K562 (cell line): Measurements from ENCODE around the gene CUL5. TPM values are rescaled to one million over a fixed set of nuclear protein-coding genes. Genes with fewer than 3 reads are reported as not detected.

ENCODE experiments used
- ATAC-seq: fragments of 200-7000 bp; cut with Tn5 transposase; 3 replicates; pipeline ENCODE4 v1.9.1; 2020; ENCODE audit warnings: moderate library complexity
- BruUV-seq: library from RNA; stranded (reverse); fragments of 400-500 nt; replicated peaks from 2 replicates; lab custom pipeline; 2021; lab: Mats Ljungman, UMichigan
- CTCF ChIA-PET: fragments of 300-600 bp; formaldehyde crosslinking; extraction: SDS; loops from one replicate; lab custom pipeline; 2021; ENCODE audit warnings: low intra/inter-chr PET ratio; lab: Yijun Ruan, JAX
- POLR2A ChIA-PET: fragments of 300-600, 350-650 bp; sonication (Branson Sonifier 250); formaldehyde crosslinking; extraction: SDS; loops from one replicate; lab custom pipeline; 2021; ENCODE audit warnings: antibody characterized with exemption, inconsistent platforms; lab: Yijun Ruan, JAX
- DNase-seq, 4 experiments: peaks; one replicate each; pipeline versions ENCODE4 v3.0.0 to v3.0.0-alpha.2; 2011 to 2018; ENCODE audit warnings: low spot score in 3 of 4, mixed read lengths in 3 of 4; ENCODE audit errors: extremely low read depth in 1 of 4
- FAIRE-seq: peaks from 2 replicates; lab custom pipeline; 2011; peaks lifted over from hg19 to GRCh38; lab: Jason Lieb, UNC
- H2AFZ ChIP-seq: 2 replicates; pipeline ENCODE4 v1.6.0; 2011; ENCODE audit warnings: low read depth, low read length, control low read depth, inconsistent platforms
- H3K27ac ChIP-seq: fragments of 200-600 bp; 3 replicates; pipeline ENCODE4 v1.8.0; 2011; ENCODE audit warnings: low read depth, mild to moderate bottlenecking, control low read depth, inconsistent platforms, low read length, moderate library complexity, mixed read lengths; ENCODE audit errors: extremely low read depth
- H3K27me3 ChIP-seq, 2 experiments: fragments of 300-600 bp in 1 of 2; 2 replicates in 1 of 2; 3 replicates in 1 of 2; pipeline versions ENCODE4 v1.6.0 to v1.8.0; 2011; ENCODE audit warnings: inconsistent platforms in 2 of 2, low read length in 2 of 2, mild to moderate bottlenecking in 1 of 2, mixed read lengths in 1 of 2, moderate library complexity in 1 of 2; ENCODE audit not compliant: control insufficient read depth in 2 of 2, insufficient read depth in 2 of 2
- H3K36me3 ChIP-seq: fragments of 300-600 bp; 3 replicates; pipeline ENCODE4 v1.8.0; 2011; ENCODE audit warnings: mild to moderate bottlenecking, low read length, inconsistent platforms; ENCODE audit not compliant: control insufficient read depth, insufficient read depth
- H3K4me1 ChIP-seq, 2 experiments: fragments of 200-600 bp in 1 of 2; replicated peaks in 1 of 2; 2 replicates in 1 of 2; 3 replicates in 1 of 2; pipeline versions ENCODE4 v1.5.1 to v1.8.0; 2011; ENCODE audit warnings: inconsistent platforms in 2 of 2, low read length in 2 of 2, mild to moderate bottlenecking in 1 of 2, mixed read lengths in 1 of 2, moderate library complexity in 1 of 2; ENCODE audit not compliant: control insufficient read depth in 2 of 2, insufficient read depth in 2 of 2
- H3K4me2 ChIP-seq: 2 replicates; pipeline ENCODE4 v1.6.1; 2011; ENCODE audit warnings: low read length, control low read depth, inconsistent platforms, mixed read lengths; ENCODE audit not compliant: insufficient read depth
- H3K4me3 ChIP-seq: fragments of 200-600 bp; sonication (generic), shearing (Covaris generic); 2 replicates; pipeline ENCODE4 v1.5.1; 2016; ENCODE audit warnings: control low read depth, inconsistent platforms
- H3K79me2 ChIP-seq: fragments of 200-600 bp; 3 replicates; pipeline ENCODE4 v1.8.0; 2011; ENCODE audit warnings: low read length, inconsistent platforms; ENCODE audit not compliant: control insufficient read depth, insufficient read depth
- H3K9ac ChIP-seq, 2 experiments: 2 replicates each; pipeline versions ENCODE4 v1.6.0 to v1.6.1; 2011; ENCODE audit warnings: low read depth in 2 of 2, low read length in 2 of 2, control low read depth in 1 of 2, inconsistent platforms in 1 of 2, mild to moderate bottlenecking in 1 of 2, mixed read lengths in 1 of 2; ENCODE audit not compliant: insufficient read depth in 1 of 2
- H3K9me1 ChIP-seq: one replicate; pipeline ENCODE4 v1.6.0; 2011; ENCODE audit warnings: inconsistent platforms, mild to moderate bottlenecking, low read length, moderate library complexity; ENCODE audit not compliant: control insufficient read depth, insufficient read depth
- H3K9me3 ChIP-seq: replicated peaks from 2 replicates; pipeline ENCODE4 v1.5.1; 2011; ENCODE audit warnings: low read depth, low read length, inconsistent platforms; ENCODE audit not compliant: control insufficient read depth, insufficient read depth
- H4K20me1 ChIP-seq: replicated peaks from 2 replicates; pipeline ENCODE4 v1.6.1; 2011; ENCODE audit warnings: low read length, inconsistent platforms, mixed read lengths; ENCODE audit not compliant: control insufficient read depth, insufficient read depth
- NR2F6 ChIP-seq: fragments of 450-650 bp; formaldehyde crosslinking; IDR thresholded peaks from 2 replicates; pipeline ENCODE4 v1.4.0; 2020; ENCODE audit warnings: mild to moderate bottlenecking
- PRDM10 ChIP-seq: fragments of 450-650 bp; IDR thresholded peaks from 2 replicates; pipeline ENCODE4 v1.6.1; 2018; ENCODE audit not compliant: partially characterized antibody
- RB1 ChIP-seq: fragments of 450-650 bp; IDR thresholded peaks from 2 replicates; pipeline ENCODE4 v1.6.1; 2017; ENCODE audit warnings: low read depth, mild to moderate bottlenecking
- U2AF2 ChIP-seq: fragments of 200-400 bp; formaldehyde crosslinking; optimal IDR thresholded peaks from 2 replicates; pipeline ENCODE3; 2017; ENCODE audit warnings: low read depth, mild to moderate bottlenecking, low read length
- ZBTB12 ChIP-seq: fragments of 250-450 bp; sonication (Bioruptor Pico); IDR thresholded peaks from 2 replicates; pipeline ENCODE4 v1.4.0; 2020
- WGBS: fragments of 100-300 bp; shearing (Covaris generic); methylation state at CpG from one replicate; pipeline ENCODE4 v1.1.6; 2016; ENCODE audit warnings: low coverage, mixed read lengths; ENCODE audit not compliant: insufficient coverage; ENCODE audit errors: missing lambda C conversion rate; 5-methylcytosine and 5-hydroxymethylcytosine counted together
- in situ Hi-C: fragments of 300-500 bp; cut with MboI; formaldehyde crosslinking; loops from 4 replicates; pipeline ENCODE4 v1.15.0; 2018; ENCODE audit warnings: inconsistent platforms, mixed read lengths
- intact Hi-C: fragments of 100-400 bp; cut with micrococcal nuclease; formaldehyde crosslinking; loops from 2 replicates; pipeline ENCODE4 v1.14.2; 2022
- polyA plus RNA-seq, 8 experiments: library from polyadenylated mRNA; depleted of rRNA in 4 of 8; stranded (reverse) in 5 of 8; unstranded in 3 of 8; fragments of >200 nt; fragmentation: Nextera tagmentation in 2 of 8; fragmentation: Illumina TruSeq in 1 of 8; extraction: Ambion mirVana in 2 of 8; extraction: Trizol in 1 of 8; gene quantifications; 2 replicates each; pipeline versions ENCODE4 v1.2.1 to v1.2.3, GENCODE V29; 2011 to 2014; ENCODE audit warnings: inconsistent platforms in 1 of 8, missing spikeins in 1 of 8
- total RNA-seq, 7 experiments: library from RNA; depleted of rRNA in 6 of 7; stranded (reverse); fragments of >200 nt in 6 of 7; fragmentation: Illumina TruSeq in 2 of 7; extraction: Trizol in 2 of 7; gene quantifications; 2 replicates each; pipeline versions ENCODE4 v1.2.1 to v1.2.3, GENCODE V29; 2011 to 2021; ENCODE audit warnings: low replicate concordance in 1 of 7

The CUL5 gene
- total and polyA plus RNA-seq, 9 of the 15 experiments (the other 6 are each of a cell fraction or from before 2014, with no cell fraction given) = 14.3 to 45.9 (median 23.0) TPM

GRCh38 chr11:108034034-108034433 lies 25.3 kb downstream of the CUL5 start:
- Histone ChIP-seq H2AFZ (no peak overlapping the region), H3K27ac (no peak overlapping the region), H3K9me1 (no peaks in the 10 kb centered on the region), H3K4me1 (peaks cover 0 to 7% of the 10 kb centered on the region in 2 experiments; a peak in 2 of 5 replicates), H3K4me3 (no peak overlapping the region), H3K9me3 (no peaks in the 10 kb centered on the region), H3K79me2 (peaks cover 61% of the 10 kb centered on the region), H4K20me1 (peaks cover 3% of the 10 kb centered on the region; the same call in 1 of the 2 replicates), H3K9ac (no peak overlapping the region), H3K4me2 (no peak overlapping the region), H3K27me3 (no peaks in the 10 kb centered on the region), H3K36me3 (peaks cover 54% of the 10 kb centered on the region)
- no TSS peak for BruUV-seq
- FAIRE-seq (no peak), ATAC-seq (no peak), DNase-seq (no peak)
- ChIA-PET POLR2A (no interaction called here), CTCF (no interaction called here)
- intact Hi-C loops (no loop called here), in situ Hi-C loops (no loop called here)
- no peak for TF ChIP-seq RB1
- no peak for TF ChIP-seq NR2F6 (CRISPR knock-in tag)
- TF ChIP-seq ZBTB12 (CRISPR knock-in tag) = no peak
- WGBS = 91% methylated on average over 1 of the region's 1 CpG

DNA sequence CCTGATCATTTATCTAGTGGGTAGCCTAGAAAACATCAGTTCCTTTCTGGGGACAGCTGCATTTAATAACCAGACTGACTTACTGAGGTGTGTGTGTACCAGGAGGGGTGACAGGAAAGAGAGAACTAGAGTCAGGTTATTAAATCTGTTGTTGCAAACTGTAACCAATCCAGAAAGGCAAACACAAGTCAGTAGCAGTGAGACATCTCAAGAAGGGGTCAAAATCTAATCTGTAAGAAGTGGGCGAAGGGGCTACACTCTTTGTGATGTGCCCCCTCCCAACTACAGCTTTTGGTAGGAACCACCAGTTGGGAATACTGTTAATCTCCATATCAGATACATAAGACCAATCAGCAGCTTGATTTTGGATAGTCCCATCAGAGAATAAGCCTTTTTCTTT lies 26.3 kb downstream of the CUL5 start:
- Histone ChIP-seq H3K4me2 (no peak overlapping the region), H3K27me3 (no peaks in the 10 kb centered on the region), H3K9me3 (no peaks in the 10 kb centered on the region), H3K27ac (no peak overlapping the region), H3K4me1 (peaks cover 0 to 6% of the 10 kb centered on the region in 2 experiments; a peak in 1 of 5 replicates), H4K20me1 (0 out of 2 replicates have a peak, but pooled peaks cover 3% of the 10 kb centered on the region), H3K4me3 (no peak overlapping the region), H3K79me2 (peaks cover 52% of the 10 kb centered on the region), H3K9me1 (no peaks in the 10 kb centered on the region), H3K9ac (no peak overlapping the region), H2AFZ (no peak overlapping the region), H3K36me3 (peaks cover 62% of the 10 kb centered on the region)
- DNase-seq = no peak
- TSS peak; percentile 11 for BruUV-seq
- intact Hi-C loops = no loop called here
- TF ChIP-seq U2AF2 (no peak), PRDM10 (peak; percentile 66)
- CTCF ChIA-PET = no interaction called here
- no peak for FAIRE-seq
- POLR2A ChIA-PET = interaction anchor here (0.8 kb wide), 1 partner anchor 9 kb away, joined by 3 read pairs; no protein-coding TSS in a partner anchor
- no peak for ATAC-seq
- in situ Hi-C loops = no loop called here
- 100% methylated on average over 1 of the region's 1 CpG for WGBS
